ELR (cell line): Measurements from ENCODE around the gene DDN.

Source experiments
- DNase-seq: peaks from one replicate; pipeline ENCODE4 v3.0.0-alpha.2; 2015; ENCODE audit warnings: low read depth

The DDN gene

GRCh38 chr12:48966177-48966895 lies 32.8 kb downstream of the DDN start:
- DNase-seq, result no peak

- DNase-seq, result peak; percentile 56
These were observed 33.8 kb downstream of the DDN start for GRCh38 chr12:48965298-48965838.

DNA sequence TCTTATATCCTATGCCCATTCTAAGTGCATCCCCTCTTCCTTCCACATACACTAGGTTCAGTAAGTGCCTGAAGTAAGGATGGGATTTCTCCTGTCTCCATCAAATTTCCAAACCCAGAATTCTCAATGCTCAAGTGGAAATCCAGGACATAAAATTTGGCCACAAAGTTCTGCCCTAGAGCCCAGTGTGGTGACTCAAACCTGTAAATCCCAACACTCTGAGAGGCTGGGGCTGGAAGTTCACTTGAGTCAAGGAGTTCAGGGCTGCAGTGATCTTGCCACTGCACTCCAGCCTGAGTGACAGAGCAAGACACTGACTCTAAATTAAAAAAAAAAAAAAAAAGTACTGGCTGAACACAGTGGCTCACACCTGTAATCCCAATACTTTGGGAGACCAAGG lies 37.4 kb downstream of the DDN start:
- DNase-seq, result peak; percentile 58

DNA sequence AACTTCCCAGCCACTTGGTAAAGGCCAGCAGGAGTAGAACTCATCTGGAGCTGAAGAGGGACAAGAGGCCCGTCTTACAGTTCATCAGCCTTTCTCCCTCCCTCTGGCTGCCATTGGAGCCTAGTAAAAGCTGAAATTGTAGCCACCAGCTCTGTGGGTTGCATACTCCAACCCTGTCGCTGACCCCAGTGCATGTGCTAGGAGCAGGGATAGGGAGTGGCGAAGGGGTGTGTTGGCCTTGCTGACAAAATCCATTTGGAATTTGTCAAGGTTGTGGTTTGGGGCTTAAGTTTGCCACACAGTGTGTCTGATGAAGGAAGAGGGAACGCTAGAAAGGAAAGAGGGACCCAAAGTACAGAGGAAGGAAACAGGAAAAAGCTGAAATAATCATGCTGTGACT lies 37.8 kb downstream of the DDN start:
- peak; percentile 55 for DNase-seq

GRCh38 chr12:48960834-48961233 lies 38.3 kb downstream of the DDN start:
- no peak for DNase-seq

GRCh38 chr12:48958049-48958388 lies 41.2 kb downstream of the DDN start:
- no peak for DNase-seq

GRCh38 chr12:48957141-48958048 lies 41.8 kb downstream of the DDN start, which contains the start of gene ARF3:
Gene ARF3, minus strand, starts transcription at chr12:48957487. Its CDS starts 16,392 bp downstream, at chr12:48941095.
- DNase-seq, result peak; percentile 95

DNA sequence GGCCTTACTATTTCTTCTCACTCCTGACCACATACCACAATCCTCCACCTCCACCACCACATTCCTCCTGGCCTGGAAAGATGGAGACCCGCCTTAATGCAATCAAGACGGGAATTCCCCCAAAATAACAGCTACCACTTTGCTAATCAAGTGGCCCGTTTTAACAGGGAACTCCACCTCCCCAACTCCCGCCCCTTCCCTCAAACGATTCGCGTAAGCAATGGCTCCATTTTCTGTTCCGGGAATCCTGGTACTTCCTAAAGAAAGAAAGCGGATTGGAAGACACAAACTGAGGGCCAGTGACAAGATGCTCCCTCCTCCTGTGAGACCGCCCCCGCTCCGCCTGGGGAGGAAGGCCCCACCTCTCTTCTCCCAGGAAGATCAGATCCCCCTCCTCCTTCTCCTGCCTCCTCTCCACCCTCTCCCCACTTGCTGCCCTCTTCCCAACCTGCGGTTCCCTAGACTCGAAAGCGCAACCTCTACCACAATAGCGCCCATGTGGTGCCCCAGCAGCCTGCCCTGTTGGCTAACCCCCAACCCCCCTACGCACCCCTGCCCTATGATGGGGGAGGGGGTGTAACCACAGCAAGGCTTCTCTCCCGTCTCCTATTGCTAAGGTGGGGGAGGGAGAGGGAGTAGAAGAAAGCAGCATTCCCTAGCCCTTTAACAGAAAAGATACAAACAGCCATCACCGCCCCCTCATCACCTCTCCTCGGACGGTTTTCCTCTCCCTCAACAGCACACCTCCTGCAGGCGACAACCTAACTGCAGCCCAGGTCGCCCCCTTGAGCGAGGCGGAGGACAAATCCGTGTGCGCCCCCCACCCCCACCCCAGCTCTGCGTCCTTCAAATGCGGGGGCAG lies 42.7 kb downstream of the DDN start:
- DNase-seq, result peak; percentile 98

- DNase-seq, result no peak
These were observed 44.2 kb downstream of the DDN start for GRCh38 chr12:48954841-48955501.

- DNase-seq, result no peak
These were observed 45.1 kb downstream of the DDN start for GRCh38 chr12:48954061-48954460.

DNA sequence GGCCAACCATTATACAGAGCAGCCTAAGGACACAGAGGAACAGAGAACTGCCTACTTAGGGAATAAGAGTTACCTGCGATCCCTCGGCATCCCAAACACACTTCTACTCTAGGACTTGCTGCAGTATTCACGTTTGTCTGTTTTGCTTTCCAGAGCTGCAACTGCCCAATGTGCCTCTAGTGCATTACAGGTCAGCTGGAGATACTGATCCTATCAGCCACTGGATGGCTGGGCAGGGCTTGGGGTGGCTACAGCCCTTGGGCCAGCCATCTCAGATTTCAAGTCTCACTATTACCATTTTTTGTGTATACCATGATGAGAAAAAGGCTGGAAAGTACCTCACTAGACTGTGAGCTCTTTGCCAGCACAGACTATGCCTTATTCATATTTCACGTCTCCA lies 46.5 kb downstream of the DDN start:
- no peak for DNase-seq

DNA sequence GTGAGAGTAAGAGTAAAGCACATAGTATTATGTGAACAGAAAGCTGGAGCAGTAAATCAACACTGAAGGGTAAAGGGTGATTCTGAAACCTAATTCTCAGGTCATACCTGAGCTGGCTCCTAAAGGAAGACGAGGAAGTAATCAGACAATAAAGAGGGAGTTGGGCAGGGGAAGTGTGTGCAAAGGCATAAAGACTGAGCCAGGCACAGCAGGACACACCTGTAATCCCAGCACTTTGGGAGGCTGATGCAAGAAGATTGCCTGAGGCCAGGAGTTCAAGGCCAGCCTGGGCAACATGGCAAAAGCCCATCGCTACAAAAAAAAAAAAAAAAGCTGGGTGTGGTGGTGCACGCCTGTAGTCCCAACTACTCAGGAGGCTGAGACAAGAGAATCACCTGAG lies 51.4 kb downstream of the DDN start:
- no peak for DNase-seq

GRCh38 chr12:48946943-48947342 lies 52.2 kb downstream of the DDN start:
- DNase-seq, result no peak

DNA sequence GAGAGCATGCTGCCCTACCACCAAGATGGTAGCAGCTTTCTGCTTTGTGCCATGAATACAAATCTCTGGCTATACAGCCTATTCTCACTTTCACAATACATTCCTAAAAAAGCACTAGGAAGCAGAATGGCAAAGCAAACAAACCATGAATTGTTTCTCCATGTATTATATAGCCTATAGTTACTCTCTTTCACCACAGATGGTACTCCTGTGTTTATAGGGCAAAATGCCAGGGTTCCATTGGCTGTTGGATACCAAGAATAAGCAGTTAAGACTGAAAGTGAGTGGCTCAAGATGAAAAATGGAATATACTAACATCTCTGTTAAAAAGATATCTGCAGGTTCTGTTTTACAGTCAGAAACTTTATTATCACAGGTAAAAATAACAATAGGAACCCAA lies 53.0 kb downstream of the DDN start:
- no peak for DNase-seq
